K562 (cell line): Measurements from ENCODE around the gene ADGRG4. TPM values are rescaled to one million over a fixed set of nuclear protein-coding genes. Genes with fewer than 3 reads are reported as not detected.

ENCODE experiments used
- ATAC-seq: fragments of 200-7000 bp; cut with Tn5 transposase; 3 replicates; pipeline ENCODE4 v1.9.1; 2020; ENCODE audit warnings: moderate library complexity
- BruUV-seq: library from RNA; stranded (reverse); fragments of 400-500 nt; replicated peaks from 2 replicates; lab custom pipeline; 2021; lab: Mats Ljungman, UMichigan
- CTCF ChIA-PET: fragments of 300-600 bp; formaldehyde crosslinking; extraction: SDS; loops from one replicate; lab custom pipeline; 2021; ENCODE audit warnings: low intra/inter-chr PET ratio; lab: Yijun Ruan, JAX
- POLR2A ChIA-PET: fragments of 300-600, 350-650 bp; sonication (Branson Sonifier 250); formaldehyde crosslinking; extraction: SDS; loops from one replicate; lab custom pipeline; 2021; ENCODE audit warnings: antibody characterized with exemption, inconsistent platforms; lab: Yijun Ruan, JAX
- DNase-seq, 4 experiments: peaks; one replicate each; pipeline versions ENCODE4 v3.0.0 to v3.0.0-alpha.2; 2011 to 2018; ENCODE audit warnings: low spot score in 3 of 4, mixed read lengths in 3 of 4; ENCODE audit errors: extremely low read depth in 1 of 4
- FAIRE-seq: peaks from 2 replicates; lab custom pipeline; 2011; peaks lifted over from hg19 to GRCh38; lab: Jason Lieb, UNC
- H2AFZ ChIP-seq: 2 replicates; pipeline ENCODE4 v1.6.0; 2011; ENCODE audit warnings: low read depth, low read length, control low read depth, inconsistent platforms
- H3K27ac ChIP-seq: fragments of 200-600 bp; 3 replicates; pipeline ENCODE4 v1.8.0; 2011; ENCODE audit warnings: low read depth, mild to moderate bottlenecking, control low read depth, inconsistent platforms, low read length, moderate library complexity, mixed read lengths; ENCODE audit errors: extremely low read depth
- H3K27me3 ChIP-seq, 2 experiments: fragments of 300-600 bp in 1 of 2; 2 replicates in 1 of 2; 3 replicates in 1 of 2; pipeline versions ENCODE4 v1.6.0 to v1.8.0; 2011; ENCODE audit warnings: inconsistent platforms in 2 of 2, low read length in 2 of 2, mild to moderate bottlenecking in 1 of 2, mixed read lengths in 1 of 2, moderate library complexity in 1 of 2; ENCODE audit not compliant: control insufficient read depth in 2 of 2, insufficient read depth in 2 of 2
- H3K36me3 ChIP-seq: fragments of 300-600 bp; 3 replicates; pipeline ENCODE4 v1.8.0; 2011; ENCODE audit warnings: mild to moderate bottlenecking, low read length, inconsistent platforms; ENCODE audit not compliant: control insufficient read depth, insufficient read depth
- H3K4me1 ChIP-seq, 2 experiments: fragments of 200-600 bp in 1 of 2; replicated peaks in 1 of 2; 2 replicates in 1 of 2; 3 replicates in 1 of 2; pipeline versions ENCODE4 v1.5.1 to v1.8.0; 2011; ENCODE audit warnings: inconsistent platforms in 2 of 2, low read length in 2 of 2, mild to moderate bottlenecking in 1 of 2, mixed read lengths in 1 of 2, moderate library complexity in 1 of 2; ENCODE audit not compliant: control insufficient read depth in 2 of 2, insufficient read depth in 2 of 2
- H3K4me2 ChIP-seq: 2 replicates; pipeline ENCODE4 v1.6.1; 2011; ENCODE audit warnings: low read length, control low read depth, inconsistent platforms, mixed read lengths; ENCODE audit not compliant: insufficient read depth
- H3K4me3 ChIP-seq: fragments of 200-600 bp; sonication (generic), shearing (Covaris generic); 2 replicates; pipeline ENCODE4 v1.5.1; 2016; ENCODE audit warnings: control low read depth, inconsistent platforms
- H3K79me2 ChIP-seq: fragments of 200-600 bp; 3 replicates; pipeline ENCODE4 v1.8.0; 2011; ENCODE audit warnings: low read length, inconsistent platforms; ENCODE audit not compliant: control insufficient read depth, insufficient read depth
- H3K9ac ChIP-seq, 2 experiments: 2 replicates each; pipeline versions ENCODE4 v1.6.0 to v1.6.1; 2011; ENCODE audit warnings: low read depth in 2 of 2, low read length in 2 of 2, control low read depth in 1 of 2, inconsistent platforms in 1 of 2, mild to moderate bottlenecking in 1 of 2, mixed read lengths in 1 of 2; ENCODE audit not compliant: insufficient read depth in 1 of 2
- H3K9me1 ChIP-seq: one replicate; pipeline ENCODE4 v1.6.0; 2011; ENCODE audit warnings: inconsistent platforms, mild to moderate bottlenecking, low read length, moderate library complexity; ENCODE audit not compliant: control insufficient read depth, insufficient read depth
- H3K9me3 ChIP-seq: replicated peaks from 2 replicates; pipeline ENCODE4 v1.5.1; 2011; ENCODE audit warnings: low read depth, low read length, inconsistent platforms; ENCODE audit not compliant: control insufficient read depth, insufficient read depth
- H4K20me1 ChIP-seq: replicated peaks from 2 replicates; pipeline ENCODE4 v1.6.1; 2011; ENCODE audit warnings: low read length, inconsistent platforms, mixed read lengths; ENCODE audit not compliant: control insufficient read depth, insufficient read depth
- ETS2 ChIP-seq: IDR thresholded peaks from 2 replicates; pipeline ENCODE4 v1.6.1; 2016; ENCODE audit warnings: borderline replicate concordance, missing genetic modification characterization, mild to moderate bottlenecking, moderate library complexity, missing compliant biosample characterization; ENCODE audit not compliant: poor library complexity, severe bottlenecking
- GTF2A2 ChIP-seq: IDR thresholded peaks from 2 replicates; pipeline ENCODE4 v1.6.1; 2016; ENCODE audit warnings: mild to moderate bottlenecking, missing genetic modification characterization, missing compliant biosample characterization
- HBP1 ChIP-seq: fragments of 450-650 bp; formaldehyde crosslinking; IDR thresholded peaks from 2 replicates; pipeline ENCODE4 v1.4.0; 2022; ENCODE audit warnings: missing genetic modification characterization
- NKRF ChIP-seq: fragments of 450-650 bp; IDR thresholded peaks from 2 replicates; pipeline ENCODE4 v1.6.1; 2016; ENCODE audit warnings: borderline replicate concordance
- SMAD2 ChIP-seq: fragments of 150-350 bp; IDR thresholded peaks from 2 replicates; pipeline ENCODE4 v1.6.1; 2014; ENCODE audit warnings: low read depth, mild to moderate bottlenecking, low read length
- SMARCE1 ChIP-seq: fragments of 450-650 bp; IDR thresholded peaks from 2 replicates; pipeline ENCODE4 v1.7.1; 2016; ENCODE audit warnings: mild to moderate bottlenecking
- SPI1 ChIP-seq: IDR thresholded peaks from 2 replicates; pipeline ENCODE4 v1.6.1; 2011; ENCODE audit warnings: low read depth, low read length, control low read depth, borderline replicate concordance
- TRIM25 ChIP-seq: fragments of 450-650 bp; IDR thresholded peaks from 2 replicates; pipeline ENCODE4 v1.7.0; 2016; ENCODE audit warnings: borderline replicate concordance
- ZFP30 ChIP-seq: fragments of 250-450 bp; sonication (Bioruptor Pico); IDR thresholded peaks from 2 replicates; pipeline ENCODE4 v1.8.0; 2022; ENCODE audit warnings: moderate library complexity, mild to moderate bottlenecking, inconsistent platforms, borderline replicate concordance
- ZFX ChIP-seq: sonication (generic); formaldehyde crosslinking; IDR thresholded peaks from 2 replicates; pipeline ENCODE4 v1.8.0; 2022; ENCODE audit warnings: mild to moderate bottlenecking, missing genetic modification reagents, moderate library complexity
- ZNF165 ChIP-seq: fragments of 250-450 bp; sonication (Bioruptor Pico); IDR thresholded peaks from 2 replicates; pipeline ENCODE4 v1.4.0; 2020; ENCODE audit warnings: borderline replicate concordance
- ZNF212 ChIP-seq: fragments of 450-650 bp; formaldehyde crosslinking; IDR thresholded peaks from 2 replicates; pipeline ENCODE4 v1.4.0; 2020; ENCODE audit warnings: mild to moderate bottlenecking
- ZNF445 ChIP-seq: fragments of 250-450 bp; sonication (Bioruptor Pico); IDR thresholded peaks from 2 replicates; pipeline ENCODE4 v1.4.0; 2020; ENCODE audit warnings: low read depth, mild to moderate bottlenecking, moderate library complexity
- ZNF518B ChIP-seq: fragments of 250-450 bp; sonication (Bioruptor Pico); IDR thresholded peaks from 2 replicates; pipeline ENCODE4 v1.5.0; 2021; ENCODE audit warnings: mild to moderate bottlenecking, moderate library complexity
- WGBS: fragments of 100-300 bp; shearing (Covaris generic); methylation state at CpG from one replicate; pipeline ENCODE4 v1.1.6; 2016; ENCODE audit warnings: low coverage, mixed read lengths; ENCODE audit not compliant: insufficient coverage; ENCODE audit errors: missing lambda C conversion rate; 5-methylcytosine and 5-hydroxymethylcytosine counted together
- in situ Hi-C: fragments of 300-500 bp; cut with MboI; formaldehyde crosslinking; loops from 4 replicates; pipeline ENCODE4 v1.15.0; 2018; ENCODE audit warnings: inconsistent platforms, mixed read lengths
- intact Hi-C: fragments of 100-400 bp; cut with micrococcal nuclease; formaldehyde crosslinking; loops from 2 replicates; pipeline ENCODE4 v1.14.2; 2022
- polyA plus RNA-seq, 8 experiments: library from polyadenylated mRNA; depleted of rRNA in 4 of 8; stranded (reverse) in 5 of 8; unstranded in 3 of 8; fragments of >200 nt; fragmentation: Nextera tagmentation in 2 of 8; fragmentation: Illumina TruSeq in 1 of 8; extraction: Ambion mirVana in 2 of 8; extraction: Trizol in 1 of 8; gene quantifications; 2 replicates each; pipeline versions ENCODE4 v1.2.1 to v1.2.3, GENCODE V29; 2011 to 2014; ENCODE audit warnings: inconsistent platforms in 1 of 8, missing spikeins in 1 of 8
- total RNA-seq, 7 experiments: library from RNA; depleted of rRNA in 6 of 7; stranded (reverse); fragments of >200 nt in 6 of 7; fragmentation: Illumina TruSeq in 2 of 7; extraction: Trizol in 2 of 7; gene quantifications; 2 replicates each; pipeline versions ENCODE4 v1.2.1 to v1.2.3, GENCODE V29; 2011 to 2021; ENCODE audit warnings: low replicate concordance in 1 of 7

Gene ADGRG4
- total and polyA plus RNA-seq, 9 of the 15 experiments (the other 6 are each of a cell fraction or from before 2014, with no cell fraction given), result not detected

GRCh38 chrX:136447308-136447707, 146.5 kb downstream of the ADGRG4 start:
- no peaks in the 10 kb centered on the region for H3K4me1 ChIP-seq
- H3K4me2 ChIP-seq, result no peak overlapping the region
- no TSS peak for BruUV-seq
- H3K9ac ChIP-seq, result no peak overlapping the region
- no peaks in the 10 kb centered on the region for H3K9me1 ChIP-seq
- CTCF ChIA-PET, result no interaction called here
- POLR2A ChIA-PET, result interaction anchor here (1.3 kb wide), 1 partner anchor 9 kb away, joined by 3 read pairs; no protein-coding TSS in a partner anchor
- H3K79me2 ChIP-seq, result no peaks in the 10 kb centered on the region
- intact Hi-C loops, result no loop called here
- no peak overlapping the region for H3K4me3 ChIP-seq
- no peaks in the 10 kb centered on the region for H3K27me3 ChIP-seq
- no peak overlapping the region for H3K27ac ChIP-seq
- FAIRE-seq (no peak), ATAC-seq (no peak), DNase-seq (no peak)
- H4K20me1 ChIP-seq, result no peaks in the 10 kb centered on the region
- no peaks in the 10 kb centered on the region for H3K9me3 ChIP-seq
- no peaks in the 10 kb centered on the region for H3K36me3 ChIP-seq
- 8% methylated on average over 2 of the region's 2 CpGs for WGBS
- in situ Hi-C loops, result no loop called here
- no peak overlapping the region for H2AFZ ChIP-seq
- TF ChIP-seq ZNF445 (CRISPR knock-in tag) (no peak), TRIM25 (no peak), SMAD2 (no peak), ZNF165 (CRISPR knock-in tag) (no peak), ETS2 (tag) (no peak), ZFP30 (CRISPR knock-in tag) (no peak), GTF2A2 (tag) (no peak), ZNF518B (CRISPR knock-in tag) (no peak), ZNF212 (CRISPR knock-in tag) (no peak), HBP1 (no peak), ZFX (CRISPR knock-in tag) (no peak), NKRF (no peak), SPI1 (no peak), SMARCE1 (no peak)
